ENCODE results near the gene SSC5D.

SSC5D gene

DNA sequence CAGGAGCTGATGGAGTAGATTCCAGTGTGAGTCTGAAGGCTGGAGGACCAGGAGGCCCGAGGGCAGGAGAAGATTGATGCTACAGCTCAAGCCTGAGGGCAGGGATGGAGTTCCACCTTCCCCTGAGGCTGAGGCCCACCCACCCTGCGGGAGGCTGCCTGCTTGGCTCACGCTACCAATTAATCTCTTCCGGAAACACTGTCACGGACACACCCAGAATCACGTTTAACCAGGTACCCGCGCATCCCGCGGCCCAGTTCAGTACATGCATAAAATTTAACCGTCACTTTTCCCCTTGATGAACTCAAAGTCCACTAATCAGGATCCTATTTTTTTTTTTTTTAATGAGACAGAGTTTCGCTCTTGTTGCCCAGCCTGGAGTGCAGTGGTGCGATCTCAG lies 17.0 kb upstream of the SSC5D start:
- TF ChIP-seq POLR2AphosphoS5 (IDR thresholded peaks at IDR 0.05; ENCODE audit: low read depth, low read length) (no peak), SPI1 (IDR thresholded peaks at IDR 0.05; ENCODE audit: low read depth, low read length) (no peak), PAX5 (IDR thresholded peaks at IDR 0.05; ENCODE audit: insufficient read depth, low read length, severe bottlenecking) (no peak), TAF1 (IDR thresholded peaks at IDR 0.05; ENCODE audit: low read depth, low read length) (no peak), POU2F2 (IDR thresholded peaks at IDR 0.05; ENCODE audit: low read depth, low read length) (no peak), POLR2A (IDR thresholded peaks at IDR 0.05; ENCODE audit: low read depth, low read length) (no peak)
- no peak for FAIRE-seq
- DNase-seq (ENCODE audit: insufficient read length, low spot score): no peak

DNA sequence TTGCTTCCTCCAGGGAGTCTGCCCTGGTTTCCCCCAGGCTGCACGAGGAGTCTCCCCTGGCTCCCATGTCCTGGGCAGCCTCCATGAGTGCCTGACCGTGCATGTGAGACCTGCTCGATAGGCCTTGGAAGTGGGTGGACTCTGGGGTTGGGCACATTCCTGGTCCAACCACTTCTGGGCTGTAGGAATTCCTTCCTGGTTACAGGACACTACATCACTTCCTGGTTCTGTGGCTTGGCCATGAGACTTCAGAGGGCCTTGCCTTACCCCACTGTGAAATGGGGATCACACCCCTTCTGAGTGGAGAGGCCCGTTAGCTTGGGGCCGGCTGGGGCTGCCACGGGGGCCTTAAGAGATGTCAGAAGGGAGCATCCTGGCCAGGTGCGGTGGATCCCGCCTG lies 15.8 kb upstream of the SSC5D start:
- FAIRE-seq (no peak), DNase-seq (ENCODE audit: insufficient read length, low spot score) (no peak)
- no peak for TF ChIP-seq POLR2A (IDR thresholded peaks at IDR 0.05; ENCODE audit: low read depth, low read length)
- no peak for TF ChIP-seq TAF1 (IDR thresholded peaks at IDR 0.05; ENCODE audit: low read depth, low read length)
- no peak for TF ChIP-seq PAX5 (IDR thresholded peaks at IDR 0.05; ENCODE audit: insufficient read depth, low read length, severe bottlenecking)
- TF ChIP-seq POLR2AphosphoS5 (IDR thresholded peaks at IDR 0.05; ENCODE audit: low read depth, low read length): no peak
- no peak for TF ChIP-seq SPI1 (IDR thresholded peaks at IDR 0.05; ENCODE audit: low read depth, low read length)
- no peak for TF ChIP-seq POU2F2 (IDR thresholded peaks at IDR 0.05; ENCODE audit: low read depth, low read length)

- DNase-seq (ENCODE audit: insufficient read length, low spot score): no peak
- TF ChIP-seq POLR2AphosphoS5 (IDR thresholded peaks at IDR 0.05; ENCODE audit: low read depth, low read length): no peak
- TF ChIP-seq PAX5 (IDR thresholded peaks at IDR 0.05; ENCODE audit: insufficient read depth, low read length, severe bottlenecking): no peak
- no peak for TF ChIP-seq POLR2A (IDR thresholded peaks at IDR 0.05; ENCODE audit: low read depth, low read length)
- TF ChIP-seq TAF1 (IDR thresholded peaks at IDR 0.05; ENCODE audit: low read depth, low read length): no peak
- TF ChIP-seq POU2F2 (IDR thresholded peaks at IDR 0.05; ENCODE audit: low read depth, low read length): no peak
- TF ChIP-seq SPI1 (IDR thresholded peaks at IDR 0.05; ENCODE audit: low read depth, low read length): no peak
- no peak for FAIRE-seq
Observed at GRCh38 chr19:55473225-55474012, 14.8 kb upstream of the SSC5D start.

GRCh38 chr19:55474269-55475265 lies 13.7 kb upstream of the SSC5D start:
- DNase-seq (ENCODE audit: insufficient read length, low spot score) (no peak), FAIRE-seq (no peak)
- TF ChIP-seq POLR2A (IDR thresholded peaks at IDR 0.05; ENCODE audit: low read depth, low read length) (no peak), TAF1 (IDR thresholded peaks at IDR 0.05; ENCODE audit: low read depth, low read length) (no peak), PAX5 (IDR thresholded peaks at IDR 0.05; ENCODE audit: insufficient read depth, low read length, severe bottlenecking) (no peak), POLR2AphosphoS5 (IDR thresholded peaks at IDR 0.05; ENCODE audit: low read depth, low read length) (no peak), SPI1 (IDR thresholded peaks at IDR 0.05; ENCODE audit: low read depth, low read length) (no peak), POU2F2 (IDR thresholded peaks at IDR 0.05; ENCODE audit: low read depth, low read length) (no peak)

- peak; percentile 95 for FAIRE-seq
- DNase-seq (ENCODE audit: insufficient read length, low spot score): peak; percentile 100
- TF ChIP-seq TAF1 (IDR thresholded peaks at IDR 0.05; ENCODE audit: low read depth, low read length) (peak; percentile 45; the same call in 1 of the 2 replicates), PAX5 (IDR thresholded peaks at IDR 0.05; ENCODE audit: insufficient read depth, low read length, severe bottlenecking) (peak; percentile 12), POLR2A (IDR thresholded peaks at IDR 0.05; ENCODE audit: low read depth, low read length) (peak; percentile 27; the same call in 1 of the 2 replicates), POLR2AphosphoS5 (IDR thresholded peaks at IDR 0.05; ENCODE audit: low read depth, low read length) (0 out of 2 replicates have a peak, but pooled peaks have one; percentile 22), POU2F2 (IDR thresholded peaks at IDR 0.05; ENCODE audit: low read depth, low read length) (no peak), SPI1 (IDR thresholded peaks at IDR 0.05; ENCODE audit: low read depth, low read length) (no peak)
Observed at GRCh38 chr19:55476100-55476775, 12.0 kb upstream of the SSC5D start, which contains the start of gene ZNF628. Gene ZNF628 (plus strand): TSS chr19:55476617. CDS start chr19:55479911, 3,294 bp downstream.

GRCh38 chr19:55477905-55478304 lies 10.3 kb upstream of the SSC5D start:
- TF ChIP-seq SPI1 (IDR thresholded peaks at IDR 0.05; ENCODE audit: low read depth, low read length): no peak
- TF ChIP-seq POLR2AphosphoS5 (IDR thresholded peaks at IDR 0.05; ENCODE audit: low read depth, low read length): no peak
- TF ChIP-seq POU2F2 (IDR thresholded peaks at IDR 0.05; ENCODE audit: low read depth, low read length): no peak
- no peak for TF ChIP-seq POLR2A (IDR thresholded peaks at IDR 0.05; ENCODE audit: low read depth, low read length)
- no peak for TF ChIP-seq PAX5 (IDR thresholded peaks at IDR 0.05; ENCODE audit: insufficient read depth, low read length, severe bottlenecking)
- TF ChIP-seq TAF1 (IDR thresholded peaks at IDR 0.05; ENCODE audit: low read depth, low read length): no peak
- DNase-seq (ENCODE audit: insufficient read length, low spot score) (no peak), FAIRE-seq (no peak)

- no peak for TF ChIP-seq PAX5 (IDR thresholded peaks at IDR 0.05; ENCODE audit: insufficient read depth, low read length, severe bottlenecking)
- no peak for TF ChIP-seq TAF1 (IDR thresholded peaks at IDR 0.05; ENCODE audit: low read depth, low read length)
- no peak for TF ChIP-seq POU2F2 (IDR thresholded peaks at IDR 0.05; ENCODE audit: low read depth, low read length)
- no peak for TF ChIP-seq POLR2A (IDR thresholded peaks at IDR 0.05; ENCODE audit: low read depth, low read length)
- TF ChIP-seq POLR2AphosphoS5 (IDR thresholded peaks at IDR 0.05; ENCODE audit: low read depth, low read length): no peak
- no peak for TF ChIP-seq SPI1 (IDR thresholded peaks at IDR 0.05; ENCODE audit: low read depth, low read length)
- DNase-seq (ENCODE audit: insufficient read length, low spot score) (no peak), FAIRE-seq (no peak)
Observed at GRCh38 chr19:55478364-55478763, 9.9 kb upstream of the SSC5D start.

DNA sequence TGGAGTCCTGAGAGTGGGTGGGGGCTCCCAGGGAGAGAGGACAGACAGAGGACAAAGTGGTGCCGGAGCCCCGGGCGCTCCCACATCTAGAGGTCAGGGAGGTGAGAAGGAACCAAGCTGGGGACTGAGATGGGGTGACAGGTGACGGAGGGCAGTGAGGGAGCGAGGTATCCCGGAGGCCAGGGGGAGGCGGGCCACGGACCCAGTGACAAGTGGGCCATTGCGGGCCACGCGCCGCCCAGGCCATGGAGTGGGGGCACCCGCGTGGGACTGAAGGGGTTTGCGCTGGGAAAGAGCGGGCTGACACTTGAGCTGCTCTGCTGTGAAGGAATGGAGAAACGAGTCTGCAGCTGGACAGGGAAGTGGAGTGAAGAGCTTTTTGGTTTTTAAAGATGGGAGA lies 9.2 kb upstream of the SSC5D start:
- no peak for DNase-seq (ENCODE audit: insufficient read length, low spot score)
- TF ChIP-seq POLR2A (IDR thresholded peaks at IDR 0.05; ENCODE audit: low read depth, low read length) (no peak), TAF1 (IDR thresholded peaks at IDR 0.05; ENCODE audit: low read depth, low read length) (no peak), SPI1 (IDR thresholded peaks at IDR 0.05; ENCODE audit: low read depth, low read length) (no peak), POU2F2 (IDR thresholded peaks at IDR 0.05; ENCODE audit: low read depth, low read length) (no peak), PAX5 (IDR thresholded peaks at IDR 0.05; ENCODE audit: insufficient read depth, low read length, severe bottlenecking) (no peak), POLR2AphosphoS5 (IDR thresholded peaks at IDR 0.05; ENCODE audit: low read depth, low read length) (no peak)
- FAIRE-seq: no peak

Data from GM12891 (cell line).